Epithelial cell of esophagus (primary cell): ENCODE data around the gene KSR2.

Source experiments
- DNase-seq: peaks from one replicate; pipeline ENCODE4 v3.0.0; 2010; ENCODE audit warnings: low read depth
- H3K4me3 ChIP-seq: 2 replicates; pipeline ENCODE4 v1.5.1; 2011; ENCODE audit warnings: mild to moderate bottlenecking, low read length, control low read depth
- TF ChIP-seq, protein P1 (sequence below): IDR thresholded peaks from 2 replicates; pipeline ENCODE4 v1.5.1; 2011; ENCODE audit warnings: low read depth, mild to moderate bottlenecking, low read length, control low read depth, inconsistent platforms; ENCODE audit not compliant: insufficient read depth; ENCODE audit errors: missing control alignments

Gene KSR2

GRCh38 chr12:117540011-117540410, 428.8 kb downstream of the KSR2 start:
- TF ChIP-seq, protein P1, sequence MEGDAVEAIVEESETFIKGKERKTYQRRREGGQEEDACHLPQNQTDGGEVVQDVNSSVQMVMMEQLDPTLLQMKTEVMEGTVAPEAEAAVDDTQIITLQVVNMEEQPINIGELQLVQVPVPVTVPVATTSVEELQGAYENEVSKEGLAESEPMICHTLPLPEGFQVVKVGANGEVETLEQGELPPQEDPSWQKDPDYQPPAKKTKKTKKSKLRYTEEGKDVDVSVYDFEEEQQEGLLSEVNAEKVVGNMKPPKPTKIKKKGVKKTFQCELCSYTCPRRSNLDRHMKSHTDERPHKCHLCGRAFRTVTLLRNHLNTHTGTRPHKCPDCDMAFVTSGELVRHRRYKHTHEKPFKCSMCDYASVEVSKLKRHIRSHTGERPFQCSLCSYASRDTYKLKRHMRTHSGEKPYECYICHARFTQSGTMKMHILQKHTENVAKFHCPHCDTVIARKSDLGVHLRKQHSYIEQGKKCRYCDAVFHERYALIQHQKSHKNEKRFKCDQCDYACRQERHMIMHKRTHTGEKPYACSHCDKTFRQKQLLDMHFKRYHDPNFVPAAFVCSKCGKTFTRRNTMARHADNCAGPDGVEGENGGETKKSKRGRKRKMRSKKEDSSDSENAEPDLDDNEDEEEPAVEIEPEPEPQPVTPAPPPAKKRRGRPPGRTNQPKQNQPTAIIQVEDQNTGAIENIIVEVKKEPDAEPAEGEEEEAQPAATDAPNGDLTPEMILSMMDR: no peak
- H3K4me3 ChIP-seq: no peak overlapping the region
- no peak for DNase-seq

DNA sequence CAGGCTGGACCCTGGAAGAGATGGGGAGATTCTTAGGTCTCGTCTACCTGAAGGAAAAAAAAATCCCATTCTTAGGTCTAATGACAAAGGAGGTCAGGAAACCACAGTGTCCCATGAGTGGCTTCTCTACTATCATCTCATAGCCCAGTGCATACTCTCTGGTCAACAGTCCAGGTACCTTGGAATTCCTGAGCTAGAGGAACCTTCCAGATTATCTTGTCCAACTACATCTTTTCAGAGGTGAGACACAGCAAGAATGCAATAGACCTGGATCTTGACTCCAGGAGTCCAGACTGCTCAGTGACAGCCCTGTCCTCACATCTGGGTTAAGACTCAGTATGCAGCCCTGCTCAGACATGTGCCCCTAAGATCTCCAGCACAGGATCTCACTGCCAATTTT, 429.9 kb downstream of the KSR2 start:
- no peak overlapping the region for H3K4me3 ChIP-seq
- TF ChIP-seq, protein P1: no peak
- DNase-seq: no peak

GRCh38 chr12:117538032-117538690, 430.6 kb downstream of the KSR2 start:
- no peak for DNase-seq
- TF ChIP-seq, protein P1: no peak
- no peak overlapping the region for H3K4me3 ChIP-seq

GRCh38 chr12:117533687-117534086, 435.1 kb downstream of the KSR2 start:
- DNase-seq: no peak
- TF ChIP-seq, protein P1: no peak
- H3K4me3 ChIP-seq: no peak overlapping the region

GRCh38 chr12:117530796-117531195, 438.0 kb downstream of the KSR2 start:
- H3K4me3 ChIP-seq: no peak overlapping the region
- DNase-seq: no peak
- TF ChIP-seq, protein P1: no peak

- TF ChIP-seq, protein P1: no peak
- no peak for DNase-seq
These were observed 440.3 kb downstream of the KSR2 start for GRCh38 chr12:117528538-117528937.

DNA sequence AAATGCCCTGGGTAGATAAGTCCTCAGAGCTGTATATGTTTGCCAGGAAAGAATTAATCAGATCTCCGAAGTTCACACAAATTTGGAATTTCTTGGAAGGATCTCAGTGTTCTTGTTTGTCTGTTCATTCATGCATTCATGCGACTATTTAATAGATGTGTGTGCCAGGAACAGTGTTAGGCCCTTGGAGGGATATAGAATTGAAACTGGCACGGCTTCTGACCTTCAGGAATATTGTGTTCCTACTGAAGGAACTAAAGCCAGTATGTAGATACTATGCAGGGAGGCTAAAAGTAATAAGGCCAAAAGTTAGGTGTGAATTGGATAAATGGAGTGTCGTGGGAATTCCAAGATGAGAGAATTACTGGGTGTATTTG, 441.3 kb downstream of the KSR2 start:
- TF ChIP-seq, protein P1: no peak
- H3K4me3 ChIP-seq: no peak overlapping the region
- no peak for DNase-seq

More at GRCh38 chr12:117528538-117528937, 440.3 kb downstream of the KSR2 start:
- no peak overlapping the region for H3K4me3 ChIP-seq
